ENCODE results near the gene KLHL17. TPM values are rescaled to one million over a fixed set of nuclear protein-coding genes. Genes with fewer than 3 reads are reported as not detected.

Gene KLHL17
- total and polyA plus RNA-seq, 11 donors: 1.6 to 6.8 (median 4.7) TPM

DNA sequence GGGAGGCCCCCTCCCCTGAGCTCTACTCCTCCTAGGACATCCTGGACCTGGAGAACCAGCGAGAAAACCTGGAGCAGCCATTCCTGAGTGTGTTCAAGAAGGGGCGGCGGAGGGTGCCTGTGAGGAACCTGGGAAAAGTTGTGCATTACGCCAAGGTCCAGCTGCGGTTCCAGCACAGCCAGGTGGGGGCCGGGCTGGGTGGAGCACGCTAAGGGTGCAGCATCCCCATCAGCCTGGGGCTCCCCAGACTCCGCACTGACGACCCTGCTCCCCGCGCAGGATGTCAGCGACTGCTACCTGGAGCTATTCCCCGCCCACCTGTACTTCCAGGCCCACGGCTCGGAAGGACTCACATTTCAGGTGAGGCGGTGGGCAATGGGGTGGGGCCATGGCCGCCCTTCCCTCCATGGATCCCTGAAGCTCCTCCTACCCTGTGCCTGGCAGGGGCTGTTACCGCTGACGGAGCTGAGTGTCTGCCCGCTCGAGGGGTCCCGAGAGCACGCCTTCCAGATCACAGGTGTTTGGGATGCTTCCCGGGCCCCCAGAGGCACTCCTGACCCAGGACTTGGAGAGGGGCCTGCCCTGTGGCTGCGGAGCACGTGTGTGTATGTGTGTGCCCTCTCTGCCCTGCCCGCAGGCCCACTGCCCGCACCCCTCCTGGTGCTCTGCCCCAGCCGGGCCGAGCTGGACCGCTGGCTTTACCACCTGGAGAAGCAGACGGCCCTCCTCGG, 10.0 kb downstream of the KLHL17 start:
- H3K4me1 ChIP-seq: peaks cover 4 to 48% (median 15%) of the 10 kb centered on the region in 12 donors
- no peak for ATAC-seq
- TF ChIP-seq, protein P1, sequence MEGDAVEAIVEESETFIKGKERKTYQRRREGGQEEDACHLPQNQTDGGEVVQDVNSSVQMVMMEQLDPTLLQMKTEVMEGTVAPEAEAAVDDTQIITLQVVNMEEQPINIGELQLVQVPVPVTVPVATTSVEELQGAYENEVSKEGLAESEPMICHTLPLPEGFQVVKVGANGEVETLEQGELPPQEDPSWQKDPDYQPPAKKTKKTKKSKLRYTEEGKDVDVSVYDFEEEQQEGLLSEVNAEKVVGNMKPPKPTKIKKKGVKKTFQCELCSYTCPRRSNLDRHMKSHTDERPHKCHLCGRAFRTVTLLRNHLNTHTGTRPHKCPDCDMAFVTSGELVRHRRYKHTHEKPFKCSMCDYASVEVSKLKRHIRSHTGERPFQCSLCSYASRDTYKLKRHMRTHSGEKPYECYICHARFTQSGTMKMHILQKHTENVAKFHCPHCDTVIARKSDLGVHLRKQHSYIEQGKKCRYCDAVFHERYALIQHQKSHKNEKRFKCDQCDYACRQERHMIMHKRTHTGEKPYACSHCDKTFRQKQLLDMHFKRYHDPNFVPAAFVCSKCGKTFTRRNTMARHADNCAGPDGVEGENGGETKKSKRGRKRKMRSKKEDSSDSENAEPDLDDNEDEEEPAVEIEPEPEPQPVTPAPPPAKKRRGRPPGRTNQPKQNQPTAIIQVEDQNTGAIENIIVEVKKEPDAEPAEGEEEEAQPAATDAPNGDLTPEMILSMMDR (IDR thresholded peaks at IDR 0.05): no peak
- no peak for TF ChIP-seq POLR2A (IDR thresholded peaks at IDR 0.05)
- no peak overlapping the region for H3K27ac ChIP-seq
- WGBS, 4 donors: 13 to 24% (median 15%) methylated on average over 19 to 33 of the region's 33 CpGs
- H3K4me3 ChIP-seq: no peak overlapping the region
- peak in 2 of 5 donors; percentile 5 to 60 for DNase-seq
- no peaks in the 10 kb centered on the region for H3K36me3 ChIP-seq
- peaks cover 0 to 61% (median 40%) of the 10 kb centered on the region in 9 donors for H3K27me3 ChIP-seq
- intact Hi-C loops (cut with DNase I): loop anchor here in 1 of 10 donors (10.0 kb wide), 1 partner anchor 524 kb away; no protein-coding TSS in a partner anchor
- no peaks in the 10 kb centered on the region for H3K9me3 ChIP-seq

DNA sequence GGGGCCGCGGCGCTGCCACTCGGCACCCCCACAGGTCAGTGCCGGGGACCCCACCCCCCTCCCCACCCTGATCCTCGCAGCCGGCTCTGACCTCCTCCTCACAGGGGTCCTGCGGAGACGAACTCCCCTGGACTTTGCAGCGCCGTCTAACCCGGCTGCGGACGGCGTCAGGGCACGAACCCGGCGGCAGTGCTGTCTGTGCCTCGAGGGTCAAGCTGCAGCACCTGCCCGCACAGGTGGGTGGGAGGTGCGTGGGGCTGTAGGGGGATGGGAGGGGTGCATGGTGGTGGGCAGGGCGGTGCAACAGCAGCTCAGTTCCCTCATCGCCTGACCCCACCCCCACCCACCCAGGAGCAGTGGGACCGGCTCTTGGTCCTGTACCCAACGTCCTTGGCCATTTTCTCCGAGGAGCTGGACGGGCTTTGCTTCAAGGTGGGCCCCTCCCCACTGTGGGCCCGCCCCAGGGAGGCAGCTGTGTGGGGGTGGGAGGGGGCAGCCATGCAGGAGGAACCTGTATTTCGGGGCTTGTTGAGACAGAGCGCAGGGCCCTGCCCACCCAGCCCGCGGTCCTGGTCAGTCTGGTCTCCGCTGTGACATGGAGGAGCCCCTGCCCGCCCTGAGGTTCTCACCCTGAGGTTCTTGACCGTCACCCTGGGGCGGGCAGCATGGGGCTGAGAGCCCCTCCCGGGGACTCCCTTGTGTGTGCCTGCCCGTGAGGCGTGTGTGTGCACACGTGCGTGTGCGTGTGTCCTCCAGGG, 10.8 kb downstream of the KLHL17 start:
- DNase-seq: peak in 3 of 5 donors; percentile 7 to 25 (median 17)
- TF ChIP-seq, protein P1 (IDR thresholded peaks at IDR 0.05): no peak
- TF ChIP-seq POLR2A (IDR thresholded peaks at IDR 0.05): no peak
- Histone ChIP-seq H3K9me3 (no peaks in the 10 kb centered on the region), H3K4me3 (no peak overlapping the region), H3K27ac (no peak overlapping the region), H3K4me1 (peaks cover 4 to 51% (median 17%) of the 10 kb centered on the region in 12 donors), H3K27me3 (peaks cover 0 to 68% (median 46%) of the 10 kb centered on the region in 9 donors), H3K36me3 (no peaks in the 10 kb centered on the region)
- intact Hi-C loops (cut with DNase I): loop anchor here in 1 of 10 donors (10.0 kb wide), 1 partner anchor 524 kb away; no protein-coding TSS in a partner anchor
- peak in 1 of 4 donors; percentile 0 for ATAC-seq
- 36 to 89% (median 47%) methylated on average over 7 to 42 of the region's 42 CpGs for WGBS, 4 donors

DNA sequence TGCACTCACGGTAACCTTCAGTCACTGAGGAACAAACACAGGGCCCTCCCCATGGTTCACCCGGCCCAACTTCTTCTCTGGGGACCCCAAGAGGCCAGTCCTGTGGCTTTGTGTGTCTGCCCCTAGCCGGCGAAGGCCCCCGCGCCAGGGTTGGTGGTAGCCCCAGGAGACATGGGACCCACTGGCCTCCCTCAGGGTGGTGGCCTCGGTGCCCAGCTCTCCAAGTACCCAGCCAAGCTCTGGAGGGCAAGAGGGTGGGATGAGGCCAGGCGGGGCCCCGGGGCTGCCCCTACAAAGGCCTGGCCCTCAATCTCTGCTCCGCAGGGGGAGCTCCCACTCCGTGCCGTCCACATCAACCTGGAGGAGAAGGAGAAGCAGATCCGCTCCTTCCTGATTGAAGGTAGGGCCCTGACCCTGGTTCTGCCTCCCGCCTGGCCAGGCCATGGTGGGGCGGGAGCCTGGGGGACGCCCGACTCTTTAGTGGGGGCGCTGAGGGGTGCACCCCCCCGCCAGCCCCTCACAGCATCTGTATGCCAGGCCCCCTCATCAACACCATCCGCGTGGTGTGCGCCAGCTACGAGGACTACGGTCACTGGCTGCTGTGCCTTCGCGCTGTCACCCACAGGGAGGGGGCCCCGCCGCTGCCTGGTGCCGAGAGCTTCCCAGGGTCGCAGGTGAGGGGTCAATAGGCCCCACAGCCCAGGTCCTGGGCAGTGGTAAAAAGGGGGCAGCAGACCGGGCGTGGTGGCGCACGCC, 11.5 kb downstream of the KLHL17 start:
- WGBS, 4 donors: 75 to 80% (median 77%) methylated on average over 20 to 34 of the region's 34 CpGs
- Histone ChIP-seq H3K27ac (no peak overlapping the region), H3K4me1 (peaks cover 0 to 46% (median 13%) of the 10 kb centered on the region in 12 donors), H3K36me3 (no peaks in the 10 kb centered on the region), H3K4me3 (no peak overlapping the region), H3K27me3 (peaks cover 0 to 71% (median 46%) of the 10 kb centered on the region in 9 donors), H3K9me3 (no peaks in the 10 kb centered on the region)
- peak in 3 of 4 donors; percentile 1 to 3 (median 2) for ATAC-seq
- TF ChIP-seq, protein P1 (IDR thresholded peaks at IDR 0.05): no peak
- no peak for TF ChIP-seq POLR2A (IDR thresholded peaks at IDR 0.05)
- intact Hi-C loops (cut with DNase I): loop anchor here in 1 of 10 donors (10.0 kb wide), 1 partner anchor 523 kb away; no protein-coding TSS in a partner anchor
- peak in 4 of 5 donors; percentile 12 to 31 (median 20) for DNase-seq

Data from heart left ventricle (tissue), 16 donors.